ENCODE measurements around the gene C11orf42.

DNA sequence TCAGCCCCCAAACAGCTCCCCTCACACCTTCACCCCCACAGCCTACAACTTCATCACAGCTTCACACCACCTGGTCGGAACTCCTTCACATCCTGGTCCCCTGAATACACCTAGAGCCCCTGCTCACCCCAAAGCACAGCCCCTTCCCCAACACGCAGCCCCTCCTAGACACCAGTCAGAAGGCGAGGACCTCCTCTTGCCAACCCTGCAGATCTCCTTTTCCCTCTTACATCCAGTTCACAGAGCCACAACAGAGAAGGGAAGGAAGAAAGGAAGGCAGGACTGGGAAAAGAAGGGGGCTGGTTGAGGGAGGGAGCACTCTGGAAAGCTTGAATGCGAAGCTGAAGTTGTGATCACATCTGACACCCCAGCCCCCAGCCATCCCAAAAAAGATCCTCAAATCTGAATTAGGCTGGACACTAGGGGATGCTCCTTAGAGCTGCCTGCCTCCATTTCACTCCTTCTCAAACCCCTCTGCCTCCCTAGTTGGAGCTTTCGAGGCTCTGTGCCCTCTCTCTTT, 54.9 kb downstream of the C11orf42 start:
- no peak for TF ChIP-seq POLR2AphosphoS5 (IDR thresholded peaks at IDR 0.05)
- TF ChIP-seq, protein P1, sequence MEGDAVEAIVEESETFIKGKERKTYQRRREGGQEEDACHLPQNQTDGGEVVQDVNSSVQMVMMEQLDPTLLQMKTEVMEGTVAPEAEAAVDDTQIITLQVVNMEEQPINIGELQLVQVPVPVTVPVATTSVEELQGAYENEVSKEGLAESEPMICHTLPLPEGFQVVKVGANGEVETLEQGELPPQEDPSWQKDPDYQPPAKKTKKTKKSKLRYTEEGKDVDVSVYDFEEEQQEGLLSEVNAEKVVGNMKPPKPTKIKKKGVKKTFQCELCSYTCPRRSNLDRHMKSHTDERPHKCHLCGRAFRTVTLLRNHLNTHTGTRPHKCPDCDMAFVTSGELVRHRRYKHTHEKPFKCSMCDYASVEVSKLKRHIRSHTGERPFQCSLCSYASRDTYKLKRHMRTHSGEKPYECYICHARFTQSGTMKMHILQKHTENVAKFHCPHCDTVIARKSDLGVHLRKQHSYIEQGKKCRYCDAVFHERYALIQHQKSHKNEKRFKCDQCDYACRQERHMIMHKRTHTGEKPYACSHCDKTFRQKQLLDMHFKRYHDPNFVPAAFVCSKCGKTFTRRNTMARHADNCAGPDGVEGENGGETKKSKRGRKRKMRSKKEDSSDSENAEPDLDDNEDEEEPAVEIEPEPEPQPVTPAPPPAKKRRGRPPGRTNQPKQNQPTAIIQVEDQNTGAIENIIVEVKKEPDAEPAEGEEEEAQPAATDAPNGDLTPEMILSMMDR (IDR thresholded peaks at IDR 0.05): no peak

Measured in prostate gland (tissue), 2 donors.